GM19193 (cell line): ENCODE results near the gene ZC3H7B.

Experiments used
- POLR2A ChIP-seq: IDR thresholded peaks from 4 replicates; pipeline ENCODE4 v1.6.1; 2011; ENCODE audit not compliant: insufficient read depth, insufficient read length; ENCODE audit errors: extremely low read depth

Gene ZC3H7B

GRCh38 chr22:41367680-41368542, 66.6 kb downstream of the ZC3H7B start:
- TF ChIP-seq POLR2A, result no peak

GRCh38 chr22:41368543-41369423, 67.5 kb downstream of the ZC3H7B start:
- no peak for TF ChIP-seq POLR2A

GRCh38 chr22:41369424-41369745, 68.1 kb downstream of the ZC3H7B start:
- TF ChIP-seq POLR2A, result no peak

- TF ChIP-seq POLR2A, result no peak
These were observed 68.5 kb downstream of the ZC3H7B start for GRCh38 chr22:41369837-41370236.

GRCh38 chr22:41377846-41378245, 76.5 kb downstream of the ZC3H7B start:
- no peak for TF ChIP-seq POLR2A

GRCh38 chr22:41380993-41381328, 79.6 kb downstream of the ZC3H7B start:
- peak; percentile 57 for TF ChIP-seq POLR2A

GRCh38 chr22:41381329-41382097, 80.2 kb downstream of the ZC3H7B start, which contains the start of gene TEF:
TSS of gene TEF (plus strand) at chr22:41381942. CDS start at chr22:41382045, 103 bp downstream.
- TF ChIP-seq POLR2A, result no peak

GRCh38 chr22:41382098-41382578, 80.8 kb downstream of the ZC3H7B start:
- TF ChIP-seq POLR2A, result no peak

GRCh38 chr22:41382610-41383009, 81.3 kb downstream of the ZC3H7B start:
- no peak for TF ChIP-seq POLR2A

- no peak for TF ChIP-seq POLR2A
These were observed 81.8 kb downstream of the ZC3H7B start for GRCh38 chr22:41383085-41383484.

- no peak for TF ChIP-seq POLR2A
These were observed 82.8 kb downstream of the ZC3H7B start for GRCh38 chr22:41384128-41384527.

GRCh38 chr22:41387341-41387740, 86.0 kb downstream of the ZC3H7B start:
- TF ChIP-seq POLR2A, result no peak

GRCh38 chr22:41394012-41394356, 92.7 kb downstream of the ZC3H7B start:
- TF ChIP-seq POLR2A, result no peak

- no peak for TF ChIP-seq POLR2A
These were observed 94.4 kb downstream of the ZC3H7B start for GRCh38 chr22:41395531-41396240.
